EL (cell line): ENCODE results near the gene RDH13.
"Not testable (repeated sequence)": the region's sequence is repeated elsewhere in the genome, so short reads cannot be mapped to it uniquely, and the experiment has no call there.

Experiments
- DNase-seq: peaks from one replicate; pipeline ENCODE4 v3.0.0-alpha.2; 2016

Gene RDH13

DNA sequence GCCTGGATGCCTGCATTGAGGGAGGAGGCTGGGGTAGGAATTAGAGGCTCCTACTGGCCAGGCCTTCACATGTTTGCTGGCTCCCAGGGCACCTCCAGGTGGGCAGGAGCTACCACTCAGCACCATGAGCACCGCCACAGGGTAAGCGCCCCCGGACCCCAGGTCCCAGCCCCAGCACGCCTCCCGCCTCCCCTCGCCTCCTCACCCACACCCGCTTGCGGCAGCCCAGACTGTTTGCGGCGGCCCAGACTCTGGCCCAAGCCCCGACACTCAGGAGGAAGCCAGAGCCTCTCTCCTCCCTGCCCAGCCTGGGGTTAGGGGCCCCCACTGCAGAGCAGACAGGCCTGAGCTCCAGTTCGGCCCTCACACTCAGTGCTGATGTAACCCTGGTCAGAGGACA lies 13.4 kb upstream of the RDH13 start:
- DNase-seq = no peak

- no peak for DNase-seq
Measured at GRCh38 chr19:55075371-55075998, 12.5 kb upstream of the RDH13 start, which contains the start of gene EPS8L1. Gene EPS8L1, plus strand, starts transcription at chr19:55075869. Its CDS starts 576 bp downstream, at chr19:55076445.

- DNase-seq = no peak
Measured at GRCh38 chr19:55071913-55072312, 9.0 kb upstream of the RDH13 start.

- peak; percentile 80 for DNase-seq
Measured at GRCh38 chr19:55071129-55071502, 8.2 kb upstream of the RDH13 start.

- no peak for DNase-seq
Measured at GRCh38 chr19:55070466-55071128, 7.6 kb upstream of the RDH13 start.

GRCh38 chr19:55069865-55070197 lies 6.9 kb upstream of the RDH13 start:
- no peak for DNase-seq

DNA sequence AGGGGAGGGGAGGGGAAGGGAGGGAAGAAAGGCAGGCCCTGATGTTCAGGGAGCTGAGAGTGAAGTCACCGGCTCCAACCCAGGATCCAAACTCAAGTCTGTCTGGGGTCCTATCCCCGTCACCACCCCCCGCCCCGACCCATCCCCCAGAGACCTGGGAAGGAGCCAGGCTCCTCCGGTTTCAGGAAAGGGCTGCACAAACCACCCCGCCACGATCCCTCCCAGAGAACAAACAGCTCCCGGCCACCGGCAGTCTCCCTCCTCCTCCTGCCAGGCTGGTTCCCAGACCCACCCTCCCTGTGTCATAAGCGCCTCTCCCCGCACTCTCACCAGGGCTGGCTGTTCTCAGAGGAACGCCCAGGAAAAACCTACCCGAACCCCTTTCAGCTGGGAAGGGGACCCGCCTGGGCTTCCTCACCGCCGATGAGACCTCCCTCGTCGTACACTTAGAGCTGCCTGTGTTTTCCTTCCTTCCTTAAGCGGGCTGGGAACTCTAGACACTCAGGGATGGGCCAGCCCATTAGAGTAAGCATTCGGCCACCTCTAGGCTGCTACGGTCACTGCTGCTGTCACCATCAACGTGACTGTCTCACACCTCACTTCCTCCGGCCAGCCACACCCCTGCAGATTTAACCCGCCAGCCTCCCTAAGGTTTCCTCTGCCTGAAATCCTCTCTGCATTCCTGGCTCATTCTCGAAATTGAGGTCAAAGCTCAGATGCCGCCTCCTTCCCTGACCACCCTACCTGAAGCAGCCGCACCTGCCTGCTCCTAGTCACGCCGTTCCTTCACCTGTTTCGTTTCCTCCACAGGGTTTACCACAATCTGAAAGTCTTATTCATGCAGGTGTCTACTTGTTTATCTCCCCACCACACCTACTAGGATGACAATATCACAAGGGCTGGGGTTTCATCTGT lies 6.3 kb upstream of the RDH13 start:
- DNase-seq = no peak

GRCh38 chr19:55067869-55068268 lies 4.9 kb upstream of the RDH13 start:
- no peak for DNase-seq

GRCh38 chr19:55066107-55066709 lies 3.3 kb upstream of the RDH13 start:
- no peak for DNase-seq

GRCh38 chr19:55065516-55065915 lies 2.6 kb upstream of the RDH13 start:
- DNase-seq = not testable (repeated sequence)

GRCh38 chr19:55063492-55063843 lies 520 bp upstream of the RDH13 start:
- no peak for DNase-seq

DNA sequence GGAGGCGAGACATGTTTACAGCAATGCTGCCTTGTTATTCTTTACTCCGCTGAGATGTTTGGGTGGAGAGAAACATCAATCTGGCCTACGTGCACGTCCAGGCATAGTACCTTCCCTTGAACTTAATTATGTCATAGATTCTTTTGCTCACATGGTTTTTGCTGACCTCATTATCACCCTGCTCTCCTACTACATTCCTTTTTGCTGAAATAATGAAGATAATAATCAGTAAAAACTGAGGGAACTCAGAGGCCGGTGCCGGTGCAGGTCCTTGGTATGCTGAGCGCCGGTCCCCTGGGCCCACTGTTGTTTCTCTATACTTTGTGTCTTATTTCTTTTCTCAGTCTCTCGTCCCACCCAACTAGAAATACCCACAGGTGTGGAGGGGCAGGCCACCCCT lies 2.7 kb downstream of the RDH13 start:
- peak; percentile 18 for DNase-seq

DNA sequence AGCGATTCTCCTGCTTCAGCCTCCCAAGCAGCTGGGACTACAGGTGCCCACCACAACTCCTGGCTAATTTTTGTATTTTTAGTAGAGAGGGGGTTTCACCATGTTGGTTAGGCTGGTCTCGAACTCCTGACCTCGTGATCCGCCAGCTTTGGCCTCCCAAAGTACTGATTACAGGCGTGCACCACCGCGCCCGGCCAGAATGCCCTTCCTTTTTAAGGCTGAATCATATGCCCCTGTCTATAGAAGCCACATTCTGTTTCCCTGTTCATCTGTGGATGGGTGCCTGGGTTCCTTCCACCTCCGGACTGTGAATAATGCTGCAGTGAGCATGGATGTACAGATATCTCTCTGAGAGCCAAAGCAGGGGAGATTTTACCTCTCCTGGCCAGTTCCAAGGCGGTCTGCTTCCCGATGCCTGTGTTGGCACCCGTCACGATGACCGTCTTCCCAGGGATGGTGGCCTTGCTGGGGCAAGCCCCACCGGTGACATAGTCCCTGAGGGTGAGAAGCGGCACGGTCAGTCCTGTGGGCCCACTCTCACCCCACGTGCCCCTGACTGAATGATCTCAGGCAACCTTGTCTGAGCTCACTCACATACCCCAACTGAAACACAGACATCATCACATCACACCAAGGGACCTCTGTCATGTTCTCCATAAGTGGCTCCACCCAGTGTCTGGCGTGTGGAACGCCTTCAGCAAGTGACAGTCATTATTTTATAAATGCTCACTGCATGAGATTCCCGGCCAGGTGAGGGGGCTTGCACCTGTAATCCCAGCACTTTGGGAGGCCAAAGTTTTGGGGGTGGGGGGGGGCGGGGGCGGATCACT lies 4.0 kb downstream of the RDH13 start:
- DNase-seq = no peak

- no peak for DNase-seq
Measured at GRCh38 chr19:55056827-55057226, 6.1 kb downstream of the RDH13 start.

- no peak for DNase-seq
Measured at GRCh38 chr19:55053735-55054134, 9.2 kb downstream of the RDH13 start.

- DNase-seq = no peak
Measured at GRCh38 chr19:55050749-55051532, 12.0 kb downstream of the RDH13 start.

- no peak for DNase-seq
Measured at GRCh38 chr19:55048446-55048845, 14.5 kb downstream of the RDH13 start.

- no peak for DNase-seq
Measured at GRCh38 chr19:55047951-55048350, 15.0 kb downstream of the RDH13 start.

DNA sequence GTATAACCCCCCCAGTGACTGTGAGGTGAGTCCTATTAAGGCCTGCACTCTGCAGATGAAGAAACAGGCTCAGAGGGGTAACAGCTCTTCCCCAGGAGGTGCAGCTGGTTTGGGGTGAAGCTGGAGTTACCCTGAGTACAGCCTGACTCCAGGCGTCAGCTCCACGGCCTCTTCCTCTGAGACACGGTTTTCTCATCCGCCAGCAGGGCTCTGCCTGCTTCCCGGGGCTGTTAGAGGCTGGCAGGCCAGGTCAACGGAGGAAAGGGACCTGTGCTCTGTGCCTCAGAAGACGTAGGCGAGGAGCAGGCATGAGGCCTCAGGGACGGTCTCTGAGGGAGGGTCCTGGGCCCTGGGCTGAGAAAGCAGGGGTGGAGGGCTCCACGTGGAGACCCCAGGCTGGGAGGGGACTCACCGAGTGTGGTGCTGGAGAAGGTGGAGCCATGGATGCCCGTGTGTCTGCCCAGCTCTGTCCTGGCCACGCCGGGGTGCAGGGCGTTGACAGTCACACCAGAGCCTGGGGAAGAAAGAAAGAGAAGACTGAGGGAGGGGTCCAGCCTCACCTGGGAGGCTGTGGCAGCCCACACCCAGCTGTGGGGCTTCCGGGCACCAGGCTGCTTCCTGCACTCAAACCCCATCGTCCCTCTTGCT lies 15.8 kb downstream of the RDH13 start:
- no peak for DNase-seq

DNA sequence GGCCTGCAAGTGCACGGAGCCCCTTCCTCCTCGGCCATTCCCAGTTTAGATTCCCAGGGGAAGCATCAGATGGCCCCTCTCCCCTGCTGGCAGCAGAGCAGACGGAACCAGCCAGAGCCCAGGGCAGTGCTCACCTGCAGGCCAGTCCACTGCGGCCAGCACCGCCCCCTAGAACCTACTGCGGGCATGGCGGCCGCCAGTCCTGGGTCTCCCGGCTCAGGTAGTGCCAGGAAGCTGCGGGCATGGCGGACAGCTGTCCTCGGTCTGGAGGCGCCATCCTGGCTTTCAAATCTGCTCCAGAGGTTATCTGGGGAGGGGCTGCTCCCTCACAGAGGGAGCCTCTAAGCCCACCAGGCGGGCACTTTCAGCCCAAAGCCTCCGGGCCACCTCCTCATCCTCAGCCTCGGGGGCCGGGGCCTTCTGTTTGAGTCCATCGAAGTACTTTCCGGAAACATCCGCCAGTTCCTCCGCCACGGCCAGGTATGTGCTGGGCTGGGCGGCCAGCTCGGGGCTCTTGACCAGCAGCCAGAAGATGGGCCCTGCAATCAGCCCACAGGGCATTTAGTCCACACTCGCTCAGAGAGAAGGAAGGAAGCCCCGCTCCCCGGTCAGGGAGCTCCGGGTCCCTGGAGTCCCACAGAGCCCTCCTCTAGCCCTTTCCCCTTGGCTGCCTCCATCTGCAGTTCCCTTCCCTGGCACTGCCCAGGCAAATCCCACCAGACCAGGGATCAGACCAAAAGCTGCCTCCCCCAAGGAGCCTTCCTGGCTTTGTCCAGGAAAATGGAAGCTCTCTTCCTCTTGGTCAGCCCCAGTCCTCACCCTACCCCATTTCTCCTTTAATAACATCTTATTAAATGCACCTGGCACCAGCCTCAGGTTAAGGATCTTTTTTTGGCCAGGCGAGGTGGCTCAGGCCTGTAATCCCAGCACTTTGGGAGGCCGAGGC lies 17.9 kb downstream of the RDH13 start:
- DNase-seq = no peak
